GM12801 (cell line): ENCODE results near the gene ASTE1.

Experiments
- TF ChIP-seq, protein P1 (sequence below): IDR thresholded peaks from one replicate; pipeline ENCODE4 v1.5.1; 2011; ENCODE audit warnings: control low read depth; ENCODE audit not compliant: insufficient read length; ENCODE audit errors: extremely low read depth

The ASTE1 gene

DNA sequence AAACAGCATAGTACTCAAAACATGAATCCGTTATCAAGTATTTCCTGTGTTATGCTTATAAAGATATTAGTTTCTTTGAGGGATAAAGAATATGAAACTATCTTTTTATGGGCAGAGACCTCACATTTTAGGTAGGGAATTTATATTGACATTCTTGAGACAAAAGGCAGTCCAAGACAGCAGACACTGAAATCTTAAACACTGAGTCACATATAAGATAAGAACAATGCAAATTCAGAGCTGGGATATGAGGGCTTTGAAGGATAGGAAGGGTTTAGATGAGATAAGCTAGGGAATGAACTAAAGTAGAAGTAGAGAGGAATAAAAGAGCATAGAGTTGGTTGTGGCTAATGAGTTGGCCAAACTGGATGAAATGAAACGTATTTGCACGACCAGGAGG, 58.4 kb downstream of the ASTE1 start:
- TF ChIP-seq, protein P1, sequence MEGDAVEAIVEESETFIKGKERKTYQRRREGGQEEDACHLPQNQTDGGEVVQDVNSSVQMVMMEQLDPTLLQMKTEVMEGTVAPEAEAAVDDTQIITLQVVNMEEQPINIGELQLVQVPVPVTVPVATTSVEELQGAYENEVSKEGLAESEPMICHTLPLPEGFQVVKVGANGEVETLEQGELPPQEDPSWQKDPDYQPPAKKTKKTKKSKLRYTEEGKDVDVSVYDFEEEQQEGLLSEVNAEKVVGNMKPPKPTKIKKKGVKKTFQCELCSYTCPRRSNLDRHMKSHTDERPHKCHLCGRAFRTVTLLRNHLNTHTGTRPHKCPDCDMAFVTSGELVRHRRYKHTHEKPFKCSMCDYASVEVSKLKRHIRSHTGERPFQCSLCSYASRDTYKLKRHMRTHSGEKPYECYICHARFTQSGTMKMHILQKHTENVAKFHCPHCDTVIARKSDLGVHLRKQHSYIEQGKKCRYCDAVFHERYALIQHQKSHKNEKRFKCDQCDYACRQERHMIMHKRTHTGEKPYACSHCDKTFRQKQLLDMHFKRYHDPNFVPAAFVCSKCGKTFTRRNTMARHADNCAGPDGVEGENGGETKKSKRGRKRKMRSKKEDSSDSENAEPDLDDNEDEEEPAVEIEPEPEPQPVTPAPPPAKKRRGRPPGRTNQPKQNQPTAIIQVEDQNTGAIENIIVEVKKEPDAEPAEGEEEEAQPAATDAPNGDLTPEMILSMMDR = no peak

DNA sequence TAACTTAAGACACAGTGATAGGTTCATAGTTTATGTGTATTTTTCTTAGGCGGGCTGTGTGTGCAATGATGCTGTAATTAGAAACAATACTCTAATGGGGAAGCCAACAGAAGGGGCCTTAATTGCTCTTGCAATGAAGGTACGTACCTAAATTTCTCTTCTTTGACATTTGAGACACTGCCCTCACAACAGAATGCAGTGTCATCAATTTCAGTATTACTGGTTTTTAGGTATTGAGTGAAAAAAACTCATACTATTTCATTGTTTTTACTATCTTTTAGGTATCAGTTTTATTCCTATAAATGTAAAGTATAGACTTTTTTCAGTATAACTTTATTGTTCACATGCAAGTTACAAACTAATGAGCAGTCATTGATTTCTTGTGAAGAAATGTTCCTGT, 59.3 kb downstream of the ASTE1 start:
- TF ChIP-seq, protein P1 = no peak

DNA sequence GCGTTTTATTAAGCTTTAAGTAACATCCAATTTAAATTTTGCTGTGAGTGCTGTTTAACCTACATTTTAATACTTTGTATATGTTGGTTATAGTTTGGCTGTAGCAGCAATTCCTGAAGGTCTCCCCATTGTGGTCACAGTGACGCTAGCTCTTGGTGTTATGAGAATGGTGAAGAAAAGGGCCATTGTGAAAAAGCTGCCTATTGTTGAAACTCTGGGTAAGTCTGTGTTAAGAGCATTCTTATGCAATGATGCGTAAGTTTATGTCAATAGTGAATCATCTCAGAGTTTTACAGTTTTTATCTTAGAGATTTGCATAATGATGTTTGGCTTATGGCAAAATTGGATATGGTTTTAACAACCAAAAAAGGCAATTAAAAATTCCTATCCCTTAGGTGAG, 62.7 kb downstream of the ASTE1 start:
- TF ChIP-seq, protein P1 = no peak
